DMS153 treated with DMSO at 0.1 percent for 48 hours (cell line): ENCODE data around the gene F2R.
"Not testable (repeated sequence)": the region's sequence is repeated elsewhere in the genome, so short reads cannot be mapped to it uniquely, and the experiment has no call there.

ENCODE experiments used
- DNase-seq: peaks from one replicate; lab custom pipeline; 2025; ENCODE audit not compliant: unreplicated experiment; lab: John Stamatoyannopoulos, UW

Gene F2R

DNA sequence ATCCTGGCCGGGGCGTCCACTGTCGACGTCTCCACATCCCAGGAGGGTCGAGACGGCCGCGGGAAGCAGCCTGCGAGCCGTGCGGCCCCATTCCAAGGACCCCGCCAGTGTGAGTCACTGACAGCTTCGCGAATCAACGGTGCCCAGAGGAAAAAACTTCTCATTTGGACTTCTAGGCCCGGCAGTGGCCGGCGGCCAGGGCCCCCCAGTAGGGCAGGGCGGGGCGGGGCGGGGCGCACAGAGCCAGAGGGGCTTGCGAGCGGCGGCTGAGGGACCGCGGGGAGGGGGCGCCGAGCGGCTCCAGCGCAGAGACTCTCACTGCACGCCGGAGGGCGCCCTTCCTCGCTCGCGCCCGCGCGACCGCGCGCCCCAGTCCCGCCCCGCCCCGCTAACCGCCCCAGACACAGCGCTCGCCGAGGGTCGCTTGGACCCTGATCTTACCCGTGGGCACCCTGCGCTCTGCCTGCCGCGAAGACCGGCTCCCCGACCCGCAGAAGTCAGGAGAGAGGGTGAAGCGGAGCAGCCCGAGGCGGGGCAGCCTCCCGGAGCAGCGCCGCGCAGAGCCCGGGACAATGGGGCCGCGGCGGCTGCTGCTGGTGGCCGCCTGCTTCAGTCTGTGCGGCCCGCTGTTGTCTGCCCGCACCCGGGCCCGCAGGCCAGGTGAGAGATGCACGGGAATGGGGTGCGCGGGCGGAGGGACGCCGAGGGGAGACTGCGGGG lies at the start of gene F2R:
Gene F2R (plus strand): TSS at position 391 of the 720 bp plus-strand sequence. CDS start 182 bp downstream, at position 573.
- no peak for DNase-seq

DNA sequence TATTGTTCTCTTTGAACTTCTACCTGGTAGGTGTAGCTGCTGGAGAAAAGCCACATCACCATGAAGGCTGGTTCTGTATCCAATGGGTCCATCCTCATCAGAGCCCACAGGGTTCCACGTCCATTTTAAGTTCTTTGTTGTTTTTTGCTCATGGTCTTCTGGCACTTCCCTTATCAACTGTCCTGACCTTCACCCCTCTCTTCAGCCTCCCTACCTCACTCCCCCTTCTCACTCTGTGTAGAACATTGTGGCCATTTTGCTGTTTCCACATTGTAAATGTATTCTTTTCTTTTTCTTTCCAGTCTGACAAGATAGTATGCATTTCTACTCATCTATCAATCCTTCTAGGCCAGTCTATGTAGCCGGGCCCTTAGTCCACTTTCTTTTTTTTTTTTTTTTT lies 48.4 kb upstream of the F2R start:
- DNase-seq: no peak

DNA sequence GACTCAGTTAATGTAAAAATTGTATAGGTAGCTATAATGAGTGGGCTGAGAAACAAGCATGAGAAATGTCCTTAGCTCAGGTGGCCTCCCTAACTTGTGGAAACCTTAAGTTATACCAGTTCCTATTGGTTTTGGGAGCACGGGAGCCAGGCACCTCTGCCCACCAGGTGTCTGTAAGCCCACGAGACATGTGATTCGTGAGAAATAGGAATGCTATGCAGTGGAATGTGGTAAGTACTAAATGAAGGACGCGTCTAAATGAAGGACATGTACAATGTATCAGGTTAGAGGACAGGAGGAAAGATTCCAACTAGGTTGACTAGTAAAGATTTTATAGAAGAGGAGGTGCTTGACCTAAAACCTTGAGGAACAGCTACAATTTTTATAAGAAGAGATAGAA lies 46.7 kb upstream of the F2R start:
- no peak for DNase-seq

DNA sequence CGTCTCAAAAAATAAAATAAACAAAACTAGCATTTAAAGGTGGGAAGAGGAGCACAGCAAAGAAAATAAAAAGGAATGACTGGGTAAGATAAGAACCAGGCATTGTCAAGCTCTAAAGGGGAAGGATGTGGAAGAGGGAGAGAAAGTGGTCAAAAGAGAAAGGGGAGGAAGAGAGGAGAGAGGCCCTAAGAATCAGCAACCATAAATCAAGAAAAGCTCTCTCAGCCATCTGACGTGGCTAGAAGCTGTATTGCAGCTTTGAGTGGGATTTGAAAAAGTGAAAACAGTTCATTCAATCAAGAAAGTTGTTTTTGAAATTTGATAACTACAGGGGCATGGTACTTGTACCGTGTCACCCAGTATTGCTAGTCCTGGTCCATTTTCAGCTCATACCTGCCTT lies 45.4 kb upstream of the F2R start:
- DNase-seq: no peak

DNA sequence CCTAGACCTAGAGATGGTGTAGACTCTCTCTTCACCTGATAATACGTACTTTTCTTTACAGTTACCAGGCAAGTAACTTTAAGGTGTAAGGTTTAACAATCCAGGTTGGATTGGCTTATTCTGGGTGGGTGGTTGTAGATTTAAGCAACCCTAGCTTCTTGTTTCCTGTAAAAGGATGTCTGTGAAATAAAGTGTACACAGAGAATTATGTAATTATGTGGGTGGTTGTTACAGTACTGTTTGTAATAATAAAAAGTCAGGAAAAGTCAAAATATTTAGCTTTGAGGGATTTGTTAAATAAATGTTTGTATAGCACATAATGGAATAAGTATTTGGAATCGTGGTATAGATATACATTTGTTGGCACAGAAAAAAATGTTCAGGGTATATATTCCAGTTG lies 43.7 kb upstream of the F2R start:
- no peak for DNase-seq

DNA sequence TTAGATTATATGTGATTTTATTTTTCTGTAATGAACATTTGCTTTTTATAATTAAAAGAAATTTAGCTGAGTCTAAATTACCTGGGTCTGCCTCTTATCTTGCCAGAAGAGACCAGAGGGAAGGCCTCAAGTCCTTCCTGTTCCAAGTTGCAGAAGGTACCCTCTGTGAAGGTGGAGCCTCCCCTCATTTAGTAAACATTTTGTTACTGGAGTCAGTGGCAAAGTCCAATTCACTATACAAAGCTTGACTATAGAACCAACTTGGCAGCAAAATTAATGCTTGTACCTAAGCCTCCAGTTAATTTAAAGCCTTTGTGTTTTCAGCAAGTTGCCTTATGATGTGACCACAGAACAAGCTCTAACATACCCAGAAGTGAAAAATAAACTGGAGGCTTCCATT lies 42.8 kb upstream of the F2R start:
- no peak for DNase-seq

DNA sequence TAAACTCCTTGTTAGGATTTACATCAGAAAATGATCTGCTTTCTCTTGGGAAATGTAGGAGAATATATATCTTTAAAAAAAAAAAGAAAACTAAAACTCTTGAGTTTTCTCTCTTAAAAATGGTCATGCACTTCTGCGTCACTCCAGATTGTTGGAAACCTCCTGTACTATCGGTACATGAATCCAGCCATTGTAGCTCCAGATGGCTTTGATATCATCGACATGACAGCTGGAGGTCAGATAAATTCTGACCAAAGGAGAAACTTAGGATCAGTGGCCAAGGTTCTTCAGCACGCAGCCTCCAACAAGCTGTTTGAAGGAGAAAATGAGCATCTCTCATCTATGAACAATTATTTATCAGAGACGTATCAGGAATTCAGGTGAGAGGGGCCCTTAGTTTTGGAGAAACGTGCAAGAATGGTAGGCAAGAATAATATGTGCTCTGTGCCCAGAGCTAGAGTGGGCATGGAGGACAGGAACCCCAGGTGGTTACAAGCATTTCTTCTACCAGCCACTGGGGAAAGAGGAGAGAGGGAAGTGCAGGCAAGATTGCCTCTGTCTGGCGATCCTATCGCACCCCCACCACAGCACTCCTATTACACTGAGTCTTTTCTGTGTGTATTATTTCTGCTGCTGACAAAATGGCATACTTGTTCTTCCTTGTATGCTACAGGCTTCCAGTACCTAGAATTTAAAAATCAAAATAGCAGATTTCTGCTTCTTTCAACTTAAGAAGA lies 41.4 kb upstream of the F2R start:
- DNase-seq: no peak

DNA sequence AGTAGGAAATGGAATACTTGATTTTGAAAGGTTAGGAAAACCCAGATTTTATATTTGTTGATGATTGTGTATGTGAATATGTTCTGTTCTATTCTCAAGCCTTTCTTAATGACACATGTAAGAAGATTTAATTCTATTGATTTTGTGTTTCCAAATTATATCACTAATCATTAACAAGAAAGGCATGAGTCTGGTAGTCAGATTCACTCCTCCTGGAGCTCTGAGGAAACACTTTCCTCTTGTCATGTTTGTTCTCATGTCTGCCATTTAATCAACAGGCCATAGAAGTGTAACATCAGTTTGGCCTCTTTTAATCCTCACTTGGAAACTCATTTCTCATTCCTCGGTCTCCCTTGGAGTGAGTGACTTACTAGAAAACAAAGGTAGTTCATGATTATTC lies 40.6 kb upstream of the F2R start:
- DNase-seq: no peak

DNA sequence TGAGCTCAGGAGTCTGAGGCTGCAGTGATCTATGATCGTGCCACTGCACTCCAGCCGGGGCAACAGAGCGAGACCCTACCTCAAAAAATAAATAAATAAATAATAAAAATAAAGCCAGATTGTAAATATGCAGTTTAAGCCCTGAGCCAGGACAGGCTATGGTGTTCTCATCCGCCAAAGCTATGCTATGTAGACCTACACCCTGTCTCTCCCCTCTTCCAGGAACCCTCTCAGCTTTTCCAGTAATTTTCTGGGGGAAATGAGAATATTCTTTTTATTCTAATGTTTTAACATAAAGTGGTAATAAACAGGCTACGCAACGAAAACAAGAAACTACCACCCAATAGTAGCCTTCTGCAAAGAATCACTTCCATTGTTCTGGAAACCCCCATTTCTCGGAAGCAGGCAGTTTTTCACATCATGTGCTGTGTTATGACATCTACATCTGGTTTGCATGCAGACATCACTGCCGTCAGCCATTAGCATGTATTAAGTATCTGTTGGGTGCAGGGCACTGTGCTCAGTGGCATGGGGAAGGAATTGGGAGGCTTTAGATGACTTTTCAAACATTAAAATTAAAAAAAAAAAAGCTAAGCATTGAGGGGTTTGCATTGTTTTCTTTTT lies 38.0 kb upstream of the F2R start:
- no peak for DNase-seq

DNA sequence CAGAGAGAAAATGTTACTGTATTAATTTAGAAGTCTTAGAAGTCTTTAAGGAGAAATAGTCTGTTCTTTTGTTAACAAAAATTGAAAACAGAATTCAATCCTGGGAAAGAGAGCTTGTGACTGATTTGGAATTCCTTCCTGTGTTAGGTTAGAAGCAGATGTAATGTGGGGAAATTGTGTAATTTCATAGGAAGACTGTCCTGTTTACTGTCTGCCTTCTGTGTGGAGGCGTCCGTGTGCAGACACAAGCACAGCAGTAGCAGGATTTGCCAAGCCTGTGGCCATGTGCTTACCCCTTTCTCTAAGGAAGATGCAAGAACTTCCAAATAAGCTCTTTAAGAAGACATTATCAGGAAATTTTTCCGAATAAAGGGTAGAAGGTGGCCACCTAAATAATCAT lies 36.7 kb upstream of the F2R start:
- no peak for DNase-seq

DNA sequence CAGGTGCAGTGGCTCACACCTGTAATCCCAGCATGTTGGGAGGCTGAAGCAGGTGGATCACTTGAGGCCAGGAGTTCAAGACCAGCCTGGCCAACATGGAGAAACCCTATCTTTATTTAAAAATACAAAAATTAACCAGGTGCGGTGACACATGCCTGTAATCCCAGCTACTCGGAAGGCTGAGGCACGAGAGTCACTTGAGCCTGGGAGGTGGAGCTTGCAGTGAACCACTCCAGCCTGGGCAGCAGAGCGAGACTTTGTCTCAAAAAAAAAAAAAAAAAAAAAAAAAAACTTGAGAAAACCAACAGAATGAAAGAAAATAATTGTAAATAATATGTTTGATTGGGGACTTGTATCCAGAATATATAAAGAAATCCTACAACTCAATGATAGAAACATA lies 35.1 kb upstream of the F2R start:
- DNase-seq: not testable (repeated sequence)

DNA sequence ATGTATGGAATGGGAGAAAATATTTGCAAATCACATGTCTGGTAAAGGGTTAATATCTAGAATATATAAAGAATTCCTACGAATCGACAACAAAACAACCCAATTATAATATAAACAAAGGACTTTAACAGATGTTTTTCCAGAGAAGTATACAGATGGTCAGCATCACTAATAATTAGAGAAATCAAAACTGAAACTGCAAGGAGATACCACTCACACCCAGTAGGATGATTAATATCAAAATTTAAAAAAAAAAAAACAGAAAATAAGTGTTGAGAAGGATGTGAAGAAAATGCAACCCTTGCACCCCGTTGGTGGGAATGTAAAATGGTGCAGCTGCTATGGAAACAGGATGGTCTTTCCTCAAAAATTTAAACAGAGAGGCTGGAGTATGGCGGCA lies 34.6 kb upstream of the F2R start:
- DNase-seq: no peak

DNA sequence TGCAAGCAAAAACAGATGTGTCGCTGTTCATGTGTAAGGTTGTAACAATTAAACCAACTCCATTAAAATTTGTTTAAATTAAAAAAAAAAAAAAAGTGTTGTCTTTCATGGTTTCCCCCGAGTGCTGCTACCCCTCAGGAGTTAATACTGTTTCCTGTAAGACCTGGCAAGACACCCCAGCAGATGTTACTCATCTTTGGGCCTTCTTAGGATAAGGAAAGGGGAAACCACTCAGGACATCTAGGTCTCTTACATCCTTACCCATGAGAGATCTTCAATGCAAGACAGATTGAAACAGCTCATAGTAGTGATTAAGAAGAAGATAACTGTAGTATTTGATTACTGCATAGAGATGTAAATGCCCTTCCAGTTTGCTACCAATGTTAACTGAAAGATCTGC lies 33.5 kb upstream of the F2R start:
- DNase-seq: no peak

DNA sequence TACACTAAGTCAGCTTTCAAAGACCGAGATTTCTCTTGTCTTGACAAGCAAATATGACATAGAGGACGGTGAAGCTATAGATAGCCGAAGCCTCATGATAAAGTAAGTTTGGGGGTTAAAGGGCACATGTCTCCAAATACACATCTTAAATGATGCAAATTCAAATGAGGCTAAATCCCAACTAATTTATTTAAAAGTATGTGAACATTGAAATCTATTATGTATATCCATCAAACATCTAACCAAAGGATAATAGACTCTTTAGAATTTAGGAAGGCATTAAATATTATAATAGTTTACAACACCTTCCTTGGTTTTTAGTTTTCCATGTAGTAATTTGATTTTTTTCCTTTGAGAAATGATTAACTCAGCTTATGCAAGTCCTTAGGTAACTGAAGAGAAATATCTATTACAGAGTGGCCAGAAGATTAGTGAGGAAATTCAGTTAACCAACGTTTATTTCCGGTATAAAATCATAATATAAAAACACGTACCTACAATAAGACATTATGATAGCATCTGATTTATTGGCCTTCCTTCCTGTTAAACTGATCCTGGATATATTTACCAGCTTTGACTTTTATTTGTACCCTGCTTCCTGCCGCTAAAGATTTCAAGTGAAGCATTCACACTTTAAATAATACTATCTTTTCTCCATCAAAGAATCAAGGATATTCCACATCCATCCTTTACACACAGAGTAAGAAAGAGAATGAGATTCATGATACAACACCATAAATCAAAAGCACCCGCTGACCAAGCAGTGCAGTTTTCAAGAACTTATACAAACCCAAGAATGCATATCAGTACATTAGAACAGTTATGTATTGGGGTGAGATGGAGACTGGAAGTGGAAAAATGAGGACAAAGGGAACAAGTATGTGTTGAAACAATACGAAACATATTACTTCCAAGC lies 31.9 kb upstream of the F2R start:
- DNase-seq: no peak

DNA sequence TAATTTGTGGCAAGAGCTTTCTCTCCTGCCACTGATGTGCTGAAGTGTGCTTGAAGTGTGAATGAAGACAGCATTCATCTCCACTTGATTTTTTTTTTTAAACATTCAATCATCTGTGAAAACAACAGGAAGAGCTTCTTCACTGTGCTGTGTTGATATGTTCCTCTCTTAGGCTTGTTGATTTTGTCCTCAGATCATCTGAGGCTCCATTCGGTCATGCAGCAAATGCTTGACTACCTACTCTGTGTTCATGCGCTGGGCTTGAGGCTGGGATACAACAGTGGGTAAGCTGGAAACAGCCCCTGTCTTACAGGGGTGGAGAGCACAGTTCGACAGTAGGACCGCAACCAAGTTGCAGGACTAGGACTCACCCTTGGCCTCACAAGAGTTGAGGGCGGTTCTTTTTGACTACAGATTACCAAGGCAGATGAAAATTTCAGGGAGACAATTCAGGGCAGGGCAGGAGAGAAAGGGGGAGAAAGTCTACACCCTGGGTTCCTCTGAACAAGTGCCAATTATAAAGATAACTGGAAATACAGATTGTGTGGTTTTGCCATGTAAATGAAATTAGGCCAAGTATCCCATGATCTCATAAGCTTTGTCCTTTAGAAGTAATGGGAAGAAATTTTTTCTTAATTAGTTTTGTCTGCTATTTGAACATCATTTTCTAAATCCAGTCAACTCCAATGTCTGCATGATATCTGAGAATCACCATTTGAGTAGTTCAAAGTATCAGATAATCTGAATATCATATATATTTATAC lies 31.0 kb upstream of the F2R start:
- DNase-seq: no peak

DNA sequence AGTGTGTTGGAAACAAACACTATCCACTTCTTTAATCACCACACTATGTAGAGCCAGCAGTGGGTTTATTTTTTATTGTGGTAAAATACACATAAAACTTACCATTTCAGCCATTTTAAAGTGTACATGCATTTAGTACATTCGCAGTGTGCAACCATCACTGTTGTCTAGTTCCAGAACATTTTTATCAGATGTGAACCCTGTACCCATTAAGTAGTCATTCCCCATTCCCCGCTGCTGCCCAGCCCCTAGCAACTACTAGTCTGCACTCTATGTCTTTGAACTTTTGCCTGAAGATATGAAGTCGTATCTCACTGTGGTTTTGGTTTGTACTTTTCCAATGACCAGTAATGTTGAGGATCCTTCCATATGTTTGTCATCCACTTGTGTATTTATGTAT lies 30.2 kb upstream of the F2R start:
- DNase-seq: no peak

DNA sequence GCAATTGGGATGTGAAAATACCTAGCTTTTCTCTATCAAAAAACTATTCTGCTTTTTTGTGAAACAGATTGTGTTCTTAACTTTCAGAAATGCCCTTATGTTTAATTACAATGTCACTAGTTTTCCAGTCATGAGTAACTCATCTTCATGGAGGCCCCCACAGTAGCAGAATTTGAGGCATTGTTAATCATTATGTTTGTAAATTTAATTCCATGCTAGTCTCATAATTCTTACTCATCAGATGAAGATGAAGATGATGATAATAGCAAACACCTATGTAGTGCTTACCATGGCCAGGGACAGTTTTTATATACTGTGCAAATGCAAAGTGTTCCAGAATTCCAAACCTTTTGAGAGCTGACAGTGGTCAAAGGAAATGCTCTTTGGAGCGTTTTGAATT lies 27.7 kb upstream of the F2R start:
- DNase-seq: no peak

DNA sequence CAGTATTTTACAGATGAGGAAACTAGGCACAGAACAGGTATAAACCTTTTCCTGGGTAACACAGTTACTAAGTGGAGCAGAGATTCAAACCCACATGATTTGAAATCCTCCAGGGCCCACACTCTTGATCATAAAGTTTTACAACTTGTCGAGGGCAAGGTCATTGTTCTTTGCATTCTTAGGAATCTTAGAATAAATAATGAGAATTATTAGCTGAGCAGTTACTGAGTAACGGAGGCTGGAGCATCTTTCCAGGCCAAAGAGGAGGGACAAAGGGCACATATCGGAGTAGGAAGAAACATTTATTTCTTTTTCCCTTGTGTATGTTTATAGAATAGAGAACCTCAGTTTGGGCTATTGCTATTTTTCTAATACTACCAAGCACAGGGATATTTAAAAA lies 27.1 kb upstream of the F2R start:
- no peak for DNase-seq

DNA sequence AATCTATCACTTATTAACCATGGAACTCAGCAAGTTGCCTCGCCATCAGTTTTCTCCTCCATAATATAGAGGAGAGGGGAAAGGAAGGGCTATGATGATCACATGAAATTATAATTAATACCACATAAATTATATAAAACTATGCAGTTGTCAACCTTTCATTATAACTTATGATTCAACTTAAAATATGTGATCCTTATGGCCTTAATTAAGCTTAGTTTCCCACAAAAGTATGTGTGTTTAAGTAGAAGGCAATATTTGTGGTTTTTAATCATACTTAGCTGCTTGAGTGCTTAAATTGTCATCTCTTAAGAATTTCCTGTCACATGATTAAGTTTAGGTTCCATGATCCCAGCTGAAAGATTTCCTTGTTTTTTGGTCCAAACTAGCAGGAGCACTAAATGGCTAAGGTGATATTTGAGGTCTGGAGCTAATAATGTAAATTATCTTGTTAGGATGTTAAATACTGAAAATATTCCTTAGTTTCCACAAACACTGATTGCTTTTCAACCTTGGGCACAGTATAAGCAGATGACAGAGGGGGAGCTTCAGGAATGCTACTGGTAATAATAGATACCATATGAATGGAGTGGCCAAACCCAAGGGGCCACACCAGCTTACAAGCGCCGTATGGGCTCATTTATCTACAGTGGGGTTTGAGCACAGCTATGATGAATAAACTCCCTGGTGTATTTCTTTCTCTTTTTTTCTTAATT lies 26.4 kb upstream of the F2R start:
- DNase-seq: no peak
